Glomerular visceral epithelial cell (primary cell): ENCODE data around the gene CNKSR1.
A peak's percentile ranks its signal among the peaks of the same experiment; 100 is the strongest.
"Not testable (repeated sequence)": the region's sequence is repeated elsewhere in the genome, so short reads cannot be mapped to it uniquely, and the experiment has no call there.

Experiments
- DNase-seq: peaks from one replicate; pipeline ENCODE4 v3.0.0-alpha.2; 2016; ENCODE audit errors: extremely low spot score

CNKSR1 gene

GRCh38 chr1:26225033-26225831 lies 47.9 kb downstream of the CNKSR1 start:
- no peak for DNase-seq

GRCh38 chr1:26230682-26231081 lies 53.4 kb downstream of the CNKSR1 start:
- not testable (repeated sequence) for DNase-seq

- peak; percentile 98 for DNase-seq
These were observed 56.8 kb downstream of the CNKSR1 start, which contains the start of gene CEP85 for GRCh38 chr1:26233903-26234643. Gene CEP85 (plus strand): TSS chr1:26234200. CDS start chr1:26239784, 5,584 bp downstream.

GRCh38 chr1:26234644-26235370 lies 57.5 kb downstream of the CNKSR1 start:
- peak; percentile 24 for DNase-seq

- DNase-seq, result no peak
These were observed 60.1 kb downstream of the CNKSR1 start for GRCh38 chr1:26237230-26237966.
